NCI-H345 (cell line): ENCODE measurements around the gene ZNF41.

Experiments
- DNase-seq: peaks from one replicate; lab custom pipeline; 2025; lab: John Stamatoyannopoulos, UW

ZNF41 gene

DNA sequence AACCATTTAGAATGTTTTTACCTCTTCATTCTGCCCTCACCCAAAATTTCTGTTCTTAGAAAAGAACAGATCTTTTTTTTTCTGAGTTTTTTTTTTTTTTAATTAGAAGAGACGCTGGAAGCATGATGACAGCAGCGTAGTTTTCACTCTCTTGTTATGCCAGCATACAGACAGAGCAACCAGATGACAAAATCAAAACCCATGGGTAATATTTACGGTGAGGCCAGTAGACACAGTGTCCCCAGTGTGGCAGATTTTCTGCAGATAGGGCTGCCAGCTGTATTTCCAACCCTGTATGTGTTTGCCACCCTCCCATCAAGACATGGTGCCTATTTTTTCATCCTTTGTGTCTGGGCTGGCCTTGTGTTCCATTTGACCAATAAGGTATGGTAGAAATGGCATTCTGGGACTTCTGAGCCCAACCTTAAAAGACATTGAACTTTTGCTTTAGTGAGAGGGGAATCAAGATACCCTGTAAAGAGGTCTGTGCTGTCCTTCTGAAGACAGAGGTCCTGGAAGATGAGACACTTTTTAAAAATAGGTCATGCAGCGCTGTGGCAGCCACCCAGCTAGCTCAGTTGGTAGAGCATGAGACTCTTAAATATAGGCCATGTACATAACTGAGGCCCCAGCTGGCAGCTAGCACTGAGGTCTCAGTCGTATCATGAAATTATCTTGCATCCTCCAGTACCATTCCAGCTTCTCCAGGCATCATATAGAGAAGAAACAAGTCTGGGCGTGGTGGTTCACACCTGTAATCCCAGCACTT lies 6.7 kb upstream of the ZNF41 start:
- DNase-seq, result no peak

DNA sequence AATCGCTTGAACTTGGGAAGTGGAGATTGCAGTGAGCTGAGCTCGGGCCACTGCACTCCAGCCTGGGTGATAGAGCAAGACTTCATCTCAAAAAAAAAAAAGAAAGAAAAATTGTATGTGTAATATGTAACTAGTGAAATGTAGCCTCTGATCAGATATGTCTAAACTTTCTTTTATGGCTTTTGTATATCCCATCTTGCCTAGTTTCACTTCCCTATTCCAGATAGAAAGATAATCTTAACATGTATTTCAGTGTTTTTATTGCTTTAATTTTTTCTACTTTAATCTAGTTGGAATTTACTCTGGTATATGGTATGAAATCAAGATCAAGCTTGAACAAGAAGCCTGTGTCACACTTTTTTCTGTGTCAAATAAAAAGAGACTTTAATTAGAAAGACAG lies 1.9 kb upstream of the ZNF41 start:
- no peak for DNase-seq

DNA sequence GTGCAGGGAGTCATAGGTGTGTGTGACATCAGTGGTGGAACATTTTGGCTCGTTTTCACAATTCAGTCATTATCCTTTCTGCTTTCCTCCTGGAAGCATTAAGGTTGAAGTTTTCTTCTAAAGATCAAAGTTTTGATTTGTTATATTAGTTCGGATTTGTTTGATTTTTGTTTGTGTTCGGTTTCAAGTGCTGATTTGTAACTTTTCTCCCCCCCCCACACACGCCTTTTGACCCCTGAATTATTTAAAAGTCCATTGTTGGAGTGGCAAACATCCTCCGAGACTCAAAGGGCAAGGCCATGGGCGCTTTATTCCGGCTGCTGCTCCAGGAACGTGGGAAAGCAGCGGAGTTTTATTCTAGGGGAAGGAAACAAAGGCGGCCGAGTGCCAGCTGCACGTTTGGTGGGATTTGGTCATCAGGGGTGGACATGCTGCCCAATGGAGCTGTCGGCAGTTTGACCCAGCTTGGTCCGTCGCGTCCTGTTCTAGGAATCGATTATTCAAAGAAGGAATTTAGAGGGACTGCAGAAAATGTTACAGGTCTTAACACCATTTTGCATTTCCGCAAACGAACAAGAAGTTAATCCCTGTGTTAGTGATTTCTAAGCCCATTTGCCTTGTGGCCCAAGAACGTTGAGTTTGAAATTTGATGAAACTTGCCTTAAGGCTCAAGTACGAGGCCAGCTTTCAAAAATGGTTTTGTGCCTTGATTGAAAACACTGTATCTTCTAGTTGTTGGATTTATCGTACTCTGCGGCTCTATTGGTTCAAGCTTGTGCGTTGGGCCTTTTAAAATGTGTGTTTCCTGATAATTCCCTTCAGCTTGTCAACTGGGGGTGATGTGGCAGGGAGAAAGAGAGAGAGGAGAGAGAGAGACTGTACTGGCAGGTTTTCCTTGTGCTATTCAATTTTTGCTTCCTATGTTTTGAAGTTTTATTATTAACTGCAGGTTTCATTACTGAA lies 565 bp upstream of the ZNF41 start:
- no peak for DNase-seq

DNA sequence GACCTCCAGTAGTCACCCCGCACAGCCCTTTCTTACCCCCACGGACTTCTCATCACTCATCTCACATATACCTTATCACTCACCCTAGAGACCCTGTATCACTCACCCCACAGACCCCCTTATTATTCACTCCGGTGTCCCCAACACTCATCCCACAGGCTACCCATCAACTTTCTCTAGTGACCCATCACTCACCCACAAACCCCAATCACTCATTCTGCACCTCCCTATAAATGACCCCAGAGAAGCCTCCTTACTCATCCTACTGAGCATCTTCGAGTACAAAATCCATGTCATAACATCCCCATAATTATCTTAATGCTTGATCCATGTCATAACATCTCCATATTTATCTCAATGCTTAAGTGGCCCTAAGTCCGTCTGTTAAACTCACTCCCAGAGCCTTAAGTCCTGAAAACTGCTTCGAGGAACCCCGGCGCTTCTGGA lies 934 bp downstream of the ZNF41 start:
- no peak for DNase-seq

DNA sequence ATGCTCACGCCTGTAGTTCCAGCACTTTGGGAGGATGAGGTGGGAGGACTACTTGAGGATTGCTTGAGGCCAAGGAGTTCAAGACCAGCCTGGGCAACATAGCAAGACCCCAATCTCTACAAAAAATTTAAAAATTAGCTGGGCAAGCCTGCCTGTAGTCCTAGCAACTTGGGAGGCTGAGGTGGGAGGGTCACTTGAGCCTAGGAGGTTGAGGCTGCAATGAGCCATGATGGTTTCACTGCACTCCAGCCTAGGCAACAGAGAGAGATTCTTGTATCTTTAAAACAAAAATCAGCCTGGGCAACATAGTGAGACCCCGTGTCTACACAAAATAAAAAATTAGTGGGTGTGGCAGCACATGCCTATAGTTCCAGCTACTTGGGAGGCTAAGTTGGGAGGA lies 1.9 kb downstream of the ZNF41 start:
- no peak for DNase-seq

DNA sequence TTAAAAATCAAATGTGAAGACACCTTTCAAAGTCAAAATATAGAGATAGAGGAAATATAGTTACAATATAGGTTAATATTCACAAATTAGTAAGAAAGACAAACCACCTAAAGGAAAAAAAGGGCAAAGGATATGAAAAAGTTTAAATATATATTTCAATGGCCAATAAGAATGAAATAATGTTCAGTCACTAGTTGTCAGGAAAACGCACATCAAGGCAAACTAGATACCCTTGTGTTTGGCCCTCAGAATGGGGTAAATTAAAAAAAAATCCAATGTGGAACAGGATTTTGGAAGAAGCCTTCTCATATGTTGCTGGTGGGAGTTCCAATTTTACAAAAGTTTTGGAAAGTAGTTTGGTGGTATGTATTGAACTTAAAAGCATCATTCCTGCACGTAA lies 2.4 kb downstream of the ZNF41 start:
- no peak for DNase-seq

DNA sequence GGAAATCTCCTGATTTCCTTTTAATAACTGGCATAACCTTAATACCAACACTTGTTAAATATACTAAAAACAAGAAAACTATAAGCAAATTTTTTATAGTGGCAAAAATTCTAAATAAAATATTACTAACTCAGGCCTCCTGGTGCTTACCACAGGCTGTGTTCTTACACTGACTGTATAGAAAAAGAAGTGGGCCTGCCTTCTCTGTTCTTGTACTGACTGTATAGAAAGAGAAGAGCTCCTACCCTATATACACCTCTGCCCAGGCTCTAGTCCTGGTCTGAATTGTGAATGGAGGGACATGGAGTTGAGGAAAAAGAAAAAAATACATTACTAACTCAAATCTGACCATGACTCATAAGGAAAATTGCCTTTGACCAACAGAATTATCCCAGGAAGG lies 7.5 kb downstream of the ZNF41 start:
- no peak for DNase-seq

DNA sequence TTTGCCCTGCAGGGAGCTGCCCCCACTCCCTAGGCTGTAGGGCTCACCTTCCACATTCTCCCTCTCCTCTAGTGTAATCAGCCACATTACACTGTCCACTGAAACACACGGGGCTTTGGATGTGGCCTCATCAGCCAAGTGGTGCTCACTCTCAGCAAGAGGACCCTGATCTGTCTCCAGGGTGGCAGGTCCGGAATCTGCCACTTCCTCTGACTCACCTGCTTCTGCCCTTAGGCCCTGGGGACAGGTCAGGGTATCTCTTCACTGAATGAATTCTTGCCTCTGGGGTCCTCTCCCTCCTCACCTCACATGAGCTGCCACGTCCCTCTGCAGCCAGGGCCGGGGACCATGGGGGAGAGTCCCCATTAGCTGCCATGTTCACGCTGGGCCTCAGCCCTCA lies 15.9 kb downstream of the ZNF41 start:
- DNase-seq, result no peak

DNA sequence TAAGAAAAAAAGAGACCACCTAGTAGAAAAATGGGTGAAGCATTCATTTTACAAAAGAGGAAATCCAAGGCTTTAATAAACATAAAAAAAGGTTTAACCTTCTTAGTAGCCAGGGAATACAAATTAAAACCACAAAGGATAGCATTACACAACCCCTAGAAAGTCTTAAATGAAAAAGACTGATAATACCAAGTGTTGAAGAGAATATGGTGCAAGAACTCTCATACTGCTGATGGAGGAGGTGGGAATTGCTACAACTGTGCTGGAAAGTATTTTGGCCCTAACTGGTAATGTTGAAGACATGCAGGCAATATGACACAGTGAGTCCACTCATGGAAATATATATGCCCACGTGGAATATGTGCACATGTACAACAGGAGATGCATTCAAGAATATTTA lies 22.5 kb downstream of the ZNF41 start:
- DNase-seq, result no peak

DNA sequence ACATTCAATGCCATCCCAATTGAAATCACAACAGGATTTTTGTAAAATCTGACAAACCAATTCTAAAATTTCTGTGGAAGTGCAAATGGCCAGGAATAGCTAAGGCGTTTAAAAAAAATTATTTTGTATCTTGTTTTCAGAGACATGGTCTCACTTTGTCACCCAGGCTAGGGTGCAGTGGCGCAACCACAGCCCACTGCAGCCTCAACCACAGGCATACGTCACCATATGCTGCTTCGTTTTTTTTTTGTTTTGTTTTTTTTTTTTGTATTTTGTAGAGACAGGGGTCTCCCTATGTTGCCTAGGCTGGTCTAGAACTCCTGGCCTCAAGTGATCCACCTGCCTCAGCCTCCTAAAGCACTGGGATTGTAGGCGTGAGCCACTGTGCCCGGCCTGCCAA lies 24.5 kb downstream of the ZNF41 start:
- DNase-seq, result no peak

DNA sequence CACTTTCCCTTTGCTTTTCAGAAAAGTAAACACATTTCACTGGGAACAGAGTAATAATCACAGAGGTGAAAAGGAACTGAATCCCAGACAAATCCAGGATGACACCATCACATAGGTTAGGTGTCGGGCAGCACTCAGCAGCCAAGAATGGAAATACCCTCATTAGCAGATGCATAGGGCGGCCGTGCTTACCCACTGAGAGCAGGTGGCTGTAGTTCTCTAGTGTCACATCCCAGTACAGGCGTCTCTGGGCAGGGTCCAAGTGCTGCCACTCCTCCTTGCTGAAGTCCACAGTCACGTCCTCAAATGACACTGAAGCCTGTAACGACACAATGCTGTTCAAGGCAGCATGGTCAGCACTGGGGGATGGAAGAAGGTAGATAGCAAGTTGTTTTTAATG lies 26.9 kb downstream of the ZNF41 start:
- no peak for DNase-seq

DNA sequence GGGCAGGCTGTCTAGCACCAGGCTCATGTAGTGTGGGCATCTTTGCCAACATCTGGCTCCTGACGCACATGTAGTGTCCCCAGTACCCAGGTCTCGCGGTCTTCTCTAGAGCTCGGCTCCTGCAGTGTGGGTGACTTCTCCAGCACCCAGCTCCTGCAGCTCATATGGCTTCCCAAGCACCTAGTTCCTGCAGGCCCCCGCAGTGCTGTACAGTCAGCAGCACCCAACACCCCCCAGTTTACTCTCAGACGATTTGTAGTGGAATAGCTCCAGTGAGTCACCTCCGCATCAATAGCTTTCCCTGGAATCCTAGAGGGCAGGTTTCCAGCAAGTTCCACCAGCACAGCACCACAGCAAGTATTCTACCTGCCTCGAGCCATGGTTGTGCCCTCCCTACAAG lies 30.9 kb downstream of the ZNF41 start:
- DNase-seq, result no peak

DNA sequence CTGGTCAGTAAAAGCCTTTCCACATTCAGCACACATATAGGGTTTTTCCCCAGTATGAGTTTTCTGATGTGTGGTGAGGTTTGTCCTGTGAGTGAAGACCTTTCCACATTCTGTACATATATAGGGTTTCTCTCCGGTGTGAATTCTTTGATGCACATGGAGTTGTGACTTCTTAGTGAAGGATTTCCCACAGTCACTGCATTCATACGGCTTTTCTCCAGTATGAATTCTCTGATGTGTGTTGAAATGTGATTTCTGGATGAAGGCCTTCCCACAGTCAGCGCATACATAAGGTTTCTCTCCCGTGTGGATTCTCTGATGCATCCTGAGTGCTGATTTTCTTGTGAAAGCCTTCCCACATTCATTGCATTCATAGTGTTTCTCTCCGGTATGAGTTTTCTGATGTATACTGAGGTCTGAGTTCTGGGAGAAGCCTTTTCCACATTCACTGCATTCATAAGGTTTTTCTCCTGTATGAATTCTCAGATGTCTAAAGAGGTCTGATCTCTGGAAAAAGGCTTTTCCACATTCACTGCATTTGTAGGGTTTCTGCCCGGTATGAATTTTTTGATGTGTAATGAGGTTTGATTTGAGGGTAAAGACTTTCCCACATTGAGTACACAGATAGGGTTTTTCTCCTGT lies 34.7 kb downstream of the ZNF41 start:
- no peak for DNase-seq

DNA sequence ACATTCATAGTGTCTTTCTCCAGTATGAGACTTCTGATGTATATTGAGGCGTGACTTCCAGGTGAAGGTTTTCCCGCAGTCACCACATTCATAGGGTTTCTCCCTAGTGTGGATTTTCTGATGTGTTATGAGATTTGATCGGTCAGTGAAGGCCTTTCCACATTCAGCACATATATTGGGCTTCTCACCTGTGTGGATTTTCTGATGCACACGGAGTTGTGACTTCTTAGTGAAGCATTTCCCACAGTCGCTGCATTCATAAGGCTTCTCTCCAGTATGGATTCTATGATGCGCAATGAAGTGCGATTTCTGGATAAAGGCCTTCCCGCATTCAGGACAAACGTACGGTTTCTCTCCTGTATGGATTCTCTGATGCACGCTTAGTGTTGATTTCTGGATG lies 35.4 kb downstream of the ZNF41 start:
- no peak for DNase-seq

DNA sequence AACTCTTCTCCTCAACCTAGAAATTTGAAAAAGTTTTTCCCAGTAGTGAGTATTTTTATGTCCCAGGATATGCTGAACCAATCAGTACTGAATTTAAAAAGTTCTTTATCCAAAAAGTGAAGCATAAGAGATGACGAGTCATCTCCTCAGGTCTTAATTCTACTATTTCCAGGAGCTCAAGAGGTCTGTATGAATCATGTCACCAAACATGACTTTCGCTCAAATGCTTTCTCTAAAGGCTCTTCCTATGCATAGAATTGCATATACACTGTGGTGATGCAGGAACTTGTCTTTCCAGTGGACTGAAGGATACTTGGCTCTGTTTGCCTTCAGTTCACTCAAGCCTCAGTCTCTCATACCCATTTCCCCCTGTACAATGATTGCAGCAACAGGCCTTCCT lies 36.1 kb downstream of the ZNF41 start:
- no peak for DNase-seq

DNA sequence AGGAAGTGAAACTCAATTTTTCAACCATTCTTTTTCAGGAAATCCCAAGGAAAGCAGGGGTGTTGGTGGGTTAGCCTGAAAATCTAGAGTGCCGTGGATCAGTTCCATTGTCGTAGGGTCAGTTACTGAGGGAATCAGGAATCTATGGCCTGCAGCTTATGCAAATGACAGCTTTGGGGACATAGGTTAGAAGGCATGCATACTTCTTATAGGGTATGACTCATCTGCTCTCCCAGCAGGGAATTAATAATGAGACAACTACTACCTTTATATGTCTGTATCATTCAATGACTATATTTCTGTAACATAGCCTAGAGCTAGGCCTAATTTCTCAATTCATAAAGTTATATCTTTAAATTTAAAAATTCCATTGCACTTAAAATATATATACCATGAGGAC lies 36.6 kb downstream of the ZNF41 start:
- DNase-seq, result no peak

DNA sequence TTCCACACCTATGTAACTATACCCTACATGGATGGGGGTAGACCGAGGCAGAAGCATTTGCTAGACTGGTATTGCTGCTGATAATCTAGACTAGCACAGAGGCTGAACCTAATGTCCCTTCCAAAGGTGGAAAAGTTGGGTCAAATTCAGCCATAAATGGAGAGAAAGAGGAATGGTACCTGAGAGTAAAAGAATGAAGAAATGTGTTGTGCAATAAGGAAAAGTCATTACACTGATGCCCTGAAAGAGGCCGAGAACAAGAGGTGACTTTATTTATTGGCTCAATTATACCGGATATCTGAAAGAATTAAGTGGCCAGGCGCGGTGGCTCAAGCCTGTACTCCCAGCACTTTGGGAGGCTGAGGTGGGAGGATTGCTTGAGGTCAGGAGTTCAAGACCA lies 52.1 kb downstream of the ZNF41 start:
- no peak for DNase-seq

DNA sequence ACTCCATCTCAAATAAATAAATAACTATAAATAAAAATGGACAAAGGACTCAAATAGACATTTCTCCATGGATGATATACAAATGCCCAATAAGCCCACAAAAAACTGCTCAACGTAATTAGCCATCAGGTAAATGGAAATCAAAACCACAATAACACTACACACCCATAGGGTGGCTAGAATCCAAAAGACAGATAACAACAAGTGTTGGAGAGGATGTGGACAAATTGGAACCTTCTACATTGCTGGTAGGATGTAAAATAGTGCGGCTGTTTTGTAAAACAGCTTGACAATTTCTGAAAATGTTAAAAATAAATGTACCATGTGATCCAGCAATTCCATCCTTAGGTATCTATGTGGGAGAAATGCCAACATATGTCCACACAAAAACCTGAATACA lies 60.6 kb downstream of the ZNF41 start:
- DNase-seq, result no peak

DNA sequence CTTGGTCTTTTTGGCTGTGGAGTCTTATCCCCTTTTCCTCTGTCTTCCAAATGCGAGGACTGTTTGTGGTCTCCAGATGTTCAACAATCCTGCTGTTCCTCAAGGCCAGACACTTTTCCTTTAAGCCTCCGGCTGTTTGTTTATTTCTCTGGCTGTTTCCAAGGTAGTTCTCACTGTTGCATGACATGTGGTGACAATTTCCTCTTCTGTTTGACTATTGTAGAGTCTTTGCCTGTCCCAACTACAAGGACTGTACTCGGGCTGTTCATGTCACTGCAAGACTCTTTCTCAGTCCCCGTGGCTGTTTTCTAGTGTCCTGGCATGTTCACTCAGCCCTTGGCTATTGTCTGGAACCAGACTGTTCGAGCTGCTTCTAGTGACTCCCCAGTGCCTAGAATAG lies 62.1 kb downstream of the ZNF41 start:
- no peak for DNase-seq

DNA sequence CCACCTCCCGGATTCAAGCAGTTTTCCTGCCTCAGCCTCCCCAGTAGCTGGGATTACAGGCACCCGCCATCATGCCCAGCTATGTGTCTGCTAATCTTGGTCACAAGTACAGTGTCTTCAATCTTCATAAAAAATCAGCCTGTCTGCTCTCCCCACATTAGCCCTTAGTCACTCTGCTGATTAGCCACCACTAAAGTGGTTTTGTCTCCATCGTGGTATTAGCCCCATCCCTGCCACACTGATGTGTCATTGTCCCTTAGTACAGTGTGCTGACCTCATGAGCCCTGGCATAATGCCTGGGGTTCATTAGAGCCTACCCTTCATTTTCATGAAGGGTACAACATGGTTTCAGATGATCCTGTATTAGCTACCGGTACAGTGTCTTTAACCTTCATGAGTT lies 62.8 kb downstream of the ZNF41 start:
- no peak for DNase-seq

DNA sequence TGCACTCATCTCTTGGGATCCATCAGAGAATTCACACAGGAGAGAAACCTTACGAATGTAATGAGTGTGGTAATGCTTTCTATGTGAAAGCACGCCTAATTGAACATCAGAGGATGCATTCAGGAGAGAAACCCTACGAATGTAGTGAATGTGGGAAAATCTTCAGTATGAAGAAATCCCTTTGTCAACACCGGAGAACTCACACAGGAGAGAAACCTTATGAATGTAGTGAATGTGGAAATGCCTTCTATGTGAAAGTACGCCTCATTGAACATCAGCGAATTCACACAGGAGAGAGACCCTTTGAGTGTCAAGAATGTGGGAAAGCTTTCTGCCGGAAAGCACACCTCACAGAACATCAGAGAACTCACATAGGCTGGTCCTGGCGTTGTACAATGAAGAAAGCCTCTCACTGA lies 69.8 kb downstream of the ZNF41 start:
- no peak for DNase-seq
